Astrocyte (in vitro differentiated cells and primary cell): ENCODE data around the gene CTNNA2. TPM values are rescaled to one million over a fixed set of nuclear protein-coding genes. Genes with fewer than 3 reads are reported as not detected.

Experiments used
- DNase-seq: peaks from one replicate; pipeline ENCODE4 v3.0.0-alpha.2; 2010; ENCODE audit warnings: low read depth
- FAIRE-seq: peaks from 2 replicates; lab custom pipeline; 2011; peaks lifted over from hg19 to GRCh38; lab: Jason Lieb, UNC
- H2AFZ ChIP-seq: 2 replicates; pipeline ENCODE4 v1.6.0; 2012; ENCODE audit warnings: low read depth, low read length, inconsistent platforms
- H3K27ac ChIP-seq: 2 replicates; pipeline ENCODE4 v1.5.1; 2011; ENCODE audit warnings: low read depth, low read length, inconsistent platforms
- H3K27me3 ChIP-seq: 2 replicates; pipeline ENCODE4 v1.6.0; 2011; ENCODE audit warnings: low read length, inconsistent platforms; ENCODE audit not compliant: insufficient read depth
- H3K36me3 ChIP-seq: 2 replicates; pipeline ENCODE4 v1.5.1; 2011; ENCODE audit warnings: low read length, inconsistent platforms; ENCODE audit not compliant: insufficient read depth
- H3K4me1 ChIP-seq: 2 replicates; pipeline ENCODE4 v1.5.1; 2011; ENCODE audit warnings: low read length, inconsistent platforms; ENCODE audit not compliant: insufficient read depth
- H3K4me2 ChIP-seq: 2 replicates; pipeline ENCODE4 v1.6.0; 2012; ENCODE audit warnings: low read length, inconsistent platforms
- H3K4me3 ChIP-seq: 2 replicates; pipeline ENCODE4 v1.5.1; 2011; ENCODE audit warnings: low read depth, mild to moderate bottlenecking, low read length, inconsistent platforms; ENCODE audit not compliant: insufficient read depth
- H3K79me2 ChIP-seq: 2 replicates; pipeline ENCODE4 v1.6.0; 2012; ENCODE audit warnings: mild to moderate bottlenecking, low read length, inconsistent platforms; ENCODE audit not compliant: insufficient read depth
- H3K9ac ChIP-seq: 2 replicates; pipeline ENCODE4 v1.6.0; 2012; ENCODE audit warnings: mild to moderate bottlenecking, low read length, inconsistent platforms
- H3K9me3 ChIP-seq: 2 replicates; pipeline ENCODE4 v1.5.1; 2012; ENCODE audit warnings: low read depth, mild to moderate bottlenecking, low read length, inconsistent platforms; ENCODE audit not compliant: insufficient read depth
- H4K20me1 ChIP-seq: 2 replicates; pipeline ENCODE4 v1.6.0; 2012; ENCODE audit warnings: low read length, inconsistent platforms; ENCODE audit not compliant: insufficient read depth
- H3K27ac Mint-ChIP-seq: one replicate; pipeline ENCODE4 v1.8.0; 2021; ENCODE audit warnings: mild to moderate bottlenecking, mixed read lengths; ENCODE audit not compliant: unreplicated experiment
- H3K27me3 Mint-ChIP-seq: one replicate; pipeline ENCODE4 v1.8.0; 2021; ENCODE audit warnings: low read depth, mixed read lengths; ENCODE audit not compliant: unreplicated experiment
- H3K36me3 Mint-ChIP-seq: one replicate; pipeline ENCODE4 v1.8.0; 2021; ENCODE audit warnings: low read depth, mixed read lengths; ENCODE audit not compliant: unreplicated experiment
- H3K4me1 Mint-ChIP-seq: one replicate; pipeline ENCODE4 v1.8.0; 2021; ENCODE audit warnings: low read depth, mixed read lengths; ENCODE audit not compliant: unreplicated experiment
- H3K4me3 Mint-ChIP-seq: one replicate; pipeline ENCODE4 v1.8.0; 2021; ENCODE audit warnings: mild to moderate bottlenecking, moderate library complexity, mixed read lengths; ENCODE audit not compliant: unreplicated experiment
- H3K9me3 Mint-ChIP-seq: one replicate; pipeline ENCODE4 v1.8.0; 2021; ENCODE audit warnings: mild to moderate bottlenecking, mixed read lengths; ENCODE audit not compliant: unreplicated experiment
- EZH2 ChIP-seq: IDR thresholded peaks from 2 replicates; pipeline ENCODE4 v1.6.1; 2012; ENCODE audit warnings: mild to moderate bottlenecking, low read length, inconsistent platforms; ENCODE audit not compliant: insufficient read depth
- total RNA-seq: library from RNA; stranded (reverse); gene quantifications from 2 replicates; pipeline ENCODE4 v1.2.1, GENCODE V29; 2021
- TF ChIP-seq, protein P1 (sequence below): IDR thresholded peaks from 2 replicates; pipeline ENCODE4 v1.5.1; 2011; ENCODE audit warnings: low read depth, mild to moderate bottlenecking, inconsistent platforms, low read length, moderate library complexity; ENCODE audit not compliant: insufficient read depth

The CTNNA2 gene
- total RNA-seq, 1 donor from 2014 or later, result 3.9 TPM

DNA sequence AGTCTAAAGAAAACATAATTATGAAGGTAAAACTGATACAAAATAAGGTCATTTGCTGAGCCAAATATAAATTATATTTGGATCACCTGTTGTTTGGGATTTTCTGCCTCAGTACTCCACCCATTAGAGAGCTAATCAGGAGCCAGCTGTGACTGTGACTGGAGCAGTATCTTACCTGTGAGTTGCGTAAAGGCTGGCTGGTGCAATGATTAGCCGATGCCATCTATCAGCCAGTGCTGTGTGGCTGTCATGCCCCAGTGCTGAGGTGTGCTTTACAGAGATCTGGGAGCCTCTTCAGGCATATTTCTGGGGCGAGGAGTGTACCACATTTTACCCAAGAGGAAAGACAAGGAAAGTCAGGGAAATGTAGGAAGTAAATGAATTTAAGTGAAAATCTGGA is 599.9 kb downstream of the CTNNA2 start:
- TF ChIP-seq, protein P1, sequence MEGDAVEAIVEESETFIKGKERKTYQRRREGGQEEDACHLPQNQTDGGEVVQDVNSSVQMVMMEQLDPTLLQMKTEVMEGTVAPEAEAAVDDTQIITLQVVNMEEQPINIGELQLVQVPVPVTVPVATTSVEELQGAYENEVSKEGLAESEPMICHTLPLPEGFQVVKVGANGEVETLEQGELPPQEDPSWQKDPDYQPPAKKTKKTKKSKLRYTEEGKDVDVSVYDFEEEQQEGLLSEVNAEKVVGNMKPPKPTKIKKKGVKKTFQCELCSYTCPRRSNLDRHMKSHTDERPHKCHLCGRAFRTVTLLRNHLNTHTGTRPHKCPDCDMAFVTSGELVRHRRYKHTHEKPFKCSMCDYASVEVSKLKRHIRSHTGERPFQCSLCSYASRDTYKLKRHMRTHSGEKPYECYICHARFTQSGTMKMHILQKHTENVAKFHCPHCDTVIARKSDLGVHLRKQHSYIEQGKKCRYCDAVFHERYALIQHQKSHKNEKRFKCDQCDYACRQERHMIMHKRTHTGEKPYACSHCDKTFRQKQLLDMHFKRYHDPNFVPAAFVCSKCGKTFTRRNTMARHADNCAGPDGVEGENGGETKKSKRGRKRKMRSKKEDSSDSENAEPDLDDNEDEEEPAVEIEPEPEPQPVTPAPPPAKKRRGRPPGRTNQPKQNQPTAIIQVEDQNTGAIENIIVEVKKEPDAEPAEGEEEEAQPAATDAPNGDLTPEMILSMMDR, result no peak
- no peak for TF ChIP-seq EZH2
- Histone ChIP-seq H3K27ac (no peak overlapping the region), H3K79me2 (no peaks in the 10 kb centered on the region), H3K27me3 (no peaks in the 10 kb centered on the region), H3K9ac (no peak overlapping the region), H3K4me1 (no peaks in the 10 kb centered on the region), H4K20me1 (no peaks in the 10 kb centered on the region), H3K36me3 (no peaks in the 10 kb centered on the region), H3K4me3 (no peak overlapping the region), H3K9me3 (no peaks in the 10 kb centered on the region), H3K4me2 (no peak overlapping the region), H2AFZ (no peak overlapping the region)
- Mint-ChIP-seq H3K27ac (no peak overlapping the region), H3K4me3 (no peak overlapping the region), H3K4me1 (peaks cover 9% of the 10 kb centered on the region), H3K27me3 (no peaks in the 10 kb centered on the region), H3K36me3 (no peaks in the 10 kb centered on the region), H3K9me3 (no peaks in the 10 kb centered on the region)
- DNase-seq (no peak), FAIRE-seq (no peak)

DNA sequence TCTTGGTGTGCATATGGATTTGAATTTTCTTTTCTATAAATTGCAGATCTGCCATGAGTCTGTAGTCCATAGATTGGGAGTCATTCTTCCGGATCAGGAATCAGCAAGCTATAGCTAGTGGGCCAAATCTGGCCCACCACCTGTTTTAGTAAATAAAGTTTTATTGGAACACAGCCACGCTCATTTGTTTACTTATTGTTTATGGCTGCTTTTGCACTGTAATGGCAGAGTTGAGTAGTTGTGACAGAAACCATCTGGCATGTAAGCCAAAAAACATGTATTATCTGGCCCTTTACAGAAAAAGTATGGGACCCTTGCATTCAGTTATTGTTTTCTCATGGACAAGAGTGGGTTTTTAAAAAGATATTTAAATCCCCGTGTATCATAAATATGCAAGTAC is 600.5 kb downstream of the CTNNA2 start:
- H3K27me3 ChIP-seq, result no peaks in the 10 kb centered on the region
- Mint-ChIP-seq H3K27me3 (no peaks in the 10 kb centered on the region), H3K4me1 (peaks cover 9% of the 10 kb centered on the region), H3K9me3 (no peaks in the 10 kb centered on the region), H3K36me3 (no peaks in the 10 kb centered on the region), H3K4me3 (no peak overlapping the region), H3K27ac (no peak overlapping the region)
- no peak overlapping the region for H3K27ac ChIP-seq
- no peaks in the 10 kb centered on the region for H3K79me2 ChIP-seq
- no peak for DNase-seq
- H3K36me3 ChIP-seq, result no peaks in the 10 kb centered on the region
- TF ChIP-seq, protein P1, result no peak
- no peak for TF ChIP-seq EZH2
- H3K9me3 ChIP-seq, result no peaks in the 10 kb centered on the region
- H2AFZ ChIP-seq, result no peak overlapping the region
- no peaks in the 10 kb centered on the region for H4K20me1 ChIP-seq
- no peak overlapping the region for H3K9ac ChIP-seq
- H3K4me1 ChIP-seq, result no peaks in the 10 kb centered on the region
- FAIRE-seq, result no peak
- H3K4me3 ChIP-seq, result no peak overlapping the region
- H3K4me2 ChIP-seq, result no peak overlapping the region

DNA sequence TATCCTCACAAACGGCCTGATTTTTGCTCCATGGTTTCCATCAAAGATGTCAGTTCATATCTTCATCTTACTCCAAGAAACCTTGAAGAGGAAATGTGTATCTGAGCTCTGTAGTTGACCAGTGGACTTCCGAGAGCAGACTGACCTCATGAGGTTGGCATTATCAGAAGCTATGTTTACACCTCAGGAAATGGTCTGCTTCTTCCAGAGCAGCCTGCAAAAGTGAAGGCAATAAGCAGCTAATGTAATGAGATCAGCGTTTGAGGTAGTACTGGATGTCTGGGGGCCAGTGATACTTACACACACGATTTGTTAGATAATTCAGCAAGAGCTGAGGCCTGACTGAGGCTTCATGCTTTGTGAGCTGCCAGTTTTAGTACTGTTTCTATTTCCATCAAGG is 602.0 kb downstream of the CTNNA2 start:
- Mint-ChIP-seq H3K9me3 (no peaks in the 10 kb centered on the region), H3K36me3 (no peaks in the 10 kb centered on the region), H3K4me1 (peaks cover 9% of the 10 kb centered on the region), H3K4me3 (no peak overlapping the region), H3K27me3 (no peaks in the 10 kb centered on the region), H3K27ac (no peak overlapping the region)
- Histone ChIP-seq H3K4me1 (no peaks in the 10 kb centered on the region), H3K9ac (no peak overlapping the region), H3K4me3 (no peak overlapping the region), H3K79me2 (no peaks in the 10 kb centered on the region), H4K20me1 (no peaks in the 10 kb centered on the region), H3K9me3 (no peaks in the 10 kb centered on the region), H3K27ac (no peak overlapping the region), H3K27me3 (no peaks in the 10 kb centered on the region), H3K4me2 (no peak overlapping the region), H3K36me3 (no peaks in the 10 kb centered on the region), H2AFZ (no peak overlapping the region)
- TF ChIP-seq, protein P1, result no peak
- TF ChIP-seq EZH2, result no peak
- FAIRE-seq, result no peak
- DNase-seq, result no peak
